H9 (cell line): ENCODE results near the gene SLC12A3. TPM values are rescaled to one million over a fixed set of nuclear protein-coding genes. Genes with fewer than 3 reads are reported as not detected.

Experiments used
- DNase-seq: peaks from one replicate; pipeline ENCODE4 v3.0.0-alpha.2; 2017
- H2AFZ ChIP-seq: one replicate; pipeline ENCODE4 v1.6.1; 2013; ENCODE audit warnings: mild to moderate bottlenecking, low read length, control low read depth, moderate library complexity
- H2AK5ac ChIP-seq: 2 replicates; pipeline ENCODE4 v1.6.1; 2013; ENCODE audit warnings: low read length, control low read depth, mixed read lengths; ENCODE audit not compliant: insufficient read length
- H2BK120ac ChIP-seq: one replicate; pipeline ENCODE4 v1.6.1; 2013; ENCODE audit warnings: low read depth, mild to moderate bottlenecking, low read length, control low read depth, inconsistent platforms; ENCODE audit not compliant: poor library complexity, severe bottlenecking
- H2BK12ac ChIP-seq: 2 replicates; pipeline ENCODE4 v1.6.1; 2013; ENCODE audit warnings: low read length, control low read depth, mixed read lengths, low read depth; ENCODE audit not compliant: insufficient read length
- H2BK15ac ChIP-seq: 2 replicates; pipeline ENCODE4 v1.6.1; 2013; ENCODE audit warnings: low read depth, low read length, control low read depth
- H2BK20ac ChIP-seq: one replicate; pipeline ENCODE4 v1.6.1; 2013; ENCODE audit warnings: low read depth, mild to moderate bottlenecking, low read length, control low read depth, inconsistent platforms; ENCODE audit not compliant: poor library complexity, severe bottlenecking
- H2BK5ac ChIP-seq: 2 replicates; pipeline ENCODE4 v1.6.1; 2013; ENCODE audit warnings: low read length, control low read depth, mixed read lengths; ENCODE audit not compliant: insufficient read length
- H3K14ac ChIP-seq: 2 replicates; pipeline ENCODE4 v1.6.1; 2013; ENCODE audit warnings: low read length, control low read depth; ENCODE audit not compliant: insufficient read depth
- H3K18ac ChIP-seq: 2 replicates; pipeline ENCODE4 v1.6.1; 2013; ENCODE audit warnings: low read depth, mild to moderate bottlenecking, mixed read lengths, low read length, control low read depth; ENCODE audit not compliant: insufficient read length
- H3K23ac ChIP-seq: 2 replicates; pipeline ENCODE4 v1.6.1; 2013; ENCODE audit warnings: low read length, control low read depth, mixed read lengths, low read depth; ENCODE audit not compliant: insufficient read length
- H3K23me2 ChIP-seq: 2 replicates; pipeline ENCODE4 v1.6.1; 2013; ENCODE audit warnings: low read depth, mild to moderate bottlenecking, mixed read lengths, low read length, control low read depth; ENCODE audit not compliant: insufficient read length, poor library complexity, severe bottlenecking
- H3K27ac ChIP-seq: 2 replicates; pipeline ENCODE4 v1.5.1; 2013; ENCODE audit warnings: low read length, control low read depth, mixed read lengths, low read depth; ENCODE audit not compliant: insufficient read length
- H3K27me3 ChIP-seq: 2 replicates; pipeline ENCODE4 v1.6.1; 2013; ENCODE audit warnings: low read length, control low read depth, inconsistent platforms; ENCODE audit not compliant: insufficient read depth
- H3K4ac ChIP-seq: 2 replicates; pipeline ENCODE4 v1.6.1; 2013; ENCODE audit warnings: low read depth, mild to moderate bottlenecking, control low read depth, inconsistent platforms, low read length, moderate library complexity
- H3K4me1 ChIP-seq: 2 replicates; pipeline ENCODE4 v1.6.1; 2013; ENCODE audit warnings: low read length, control low read depth, inconsistent platforms; ENCODE audit not compliant: insufficient read depth
- H3K4me2 ChIP-seq: 2 replicates; pipeline ENCODE4 v1.6.1; 2013; ENCODE audit warnings: low read length, control low read depth, mixed read lengths; ENCODE audit not compliant: insufficient read length, insufficient read depth
- H3K56ac ChIP-seq: 2 replicates; pipeline ENCODE4 v1.6.1; 2013; ENCODE audit warnings: low read depth, mild to moderate bottlenecking, mixed read lengths, low read length, control low read depth; ENCODE audit not compliant: insufficient read length
- H3K79me1 ChIP-seq: 2 replicates; pipeline ENCODE4 v1.6.1; 2013; ENCODE audit warnings: low read depth, mild to moderate bottlenecking, moderate library complexity, low read length, control low read depth, inconsistent platforms; ENCODE audit not compliant: insufficient read depth, poor library complexity, severe bottlenecking
- H3K79me2 ChIP-seq: 2 replicates; pipeline ENCODE4 v1.6.1; 2013; ENCODE audit warnings: low read length, control low read depth, inconsistent platforms; ENCODE audit not compliant: insufficient read depth
- H3K9ac ChIP-seq: 2 replicates; pipeline ENCODE4 v1.6.1; 2013; ENCODE audit warnings: low read length, control low read depth, mixed read lengths; ENCODE audit not compliant: insufficient read length; ENCODE audit errors: extremely low read depth
- H3K9me3 ChIP-seq: one replicate; pipeline ENCODE4 v1.6.1; 2013; ENCODE audit warnings: low read depth, low read length, inconsistent platforms; ENCODE audit not compliant: control insufficient read depth
- H3T11ph ChIP-seq: one replicate; pipeline ENCODE4 v1.6.1; 2013; ENCODE audit warnings: mild to moderate bottlenecking, low read length, control low read depth, inconsistent platforms
- H4K20me1 ChIP-seq: one replicate; pipeline ENCODE4 v1.6.1; 2013; ENCODE audit not compliant: control insufficient read depth, insufficient read length, insufficient read depth
- H4K5ac ChIP-seq: 2 replicates; pipeline ENCODE4 v1.6.1; 2013; ENCODE audit warnings: low read depth, mild to moderate bottlenecking, mixed read lengths, low read length, control low read depth; ENCODE audit not compliant: insufficient read length
- H4K8ac ChIP-seq: replicated peaks from 2 replicates; pipeline ENCODE4 v1.6.1; 2013; ENCODE audit warnings: low read length, control low read depth, mixed read lengths, low read depth; ENCODE audit not compliant: insufficient read length
- H4K91ac ChIP-seq: 2 replicates; pipeline ENCODE4 v1.6.1; 2013; ENCODE audit warnings: low read depth, mild to moderate bottlenecking, moderate library complexity, mixed read lengths, low read length, control low read depth; ENCODE audit not compliant: insufficient read length
- H3K27ac Mint-ChIP-seq, 3 experiments: 2 replicates in 2 of 3; 3 replicates in 1 of 3; pipeline ENCODE4 v1.8.0; 2020 to 2021; ENCODE audit warnings: mixed read lengths in 3 of 3, mild to moderate bottlenecking in 1 of 3, moderate library complexity in 1 of 3
- H3K27me3 Mint-ChIP-seq: 2 replicates; pipeline ENCODE4 v1.8.0; 2021; ENCODE audit warnings: low read depth, mild to moderate bottlenecking, moderate library complexity, mixed read lengths
- H3K36me3 Mint-ChIP-seq, 3 experiments: 2 replicates in 2 of 3; 3 replicates in 1 of 3; pipeline ENCODE4 v1.8.0; 2020 to 2021; ENCODE audit warnings: low read depth in 3 of 3, mixed read lengths in 3 of 3; ENCODE audit not compliant: insufficient read depth in 1 of 3
- H3K4me1 Mint-ChIP-seq, 2 experiments: 2 replicates each; pipeline ENCODE4 v1.8.0; 2020; ENCODE audit warnings: mixed read lengths in 2 of 2
- H3K4me3 Mint-ChIP-seq, 2 experiments: 2 replicates in 1 of 2; 3 replicates in 1 of 2; pipeline ENCODE4 v1.8.0; 2020 to 2021; ENCODE audit warnings: mild to moderate bottlenecking in 2 of 2, mixed read lengths in 2 of 2, moderate library complexity in 1 of 2
- H3K9me3 Mint-ChIP-seq, 2 experiments: 2 replicates in 1 of 2; 3 replicates in 1 of 2; pipeline ENCODE4 v1.8.0; 2020; ENCODE audit warnings: mild to moderate bottlenecking in 2 of 2, mixed read lengths in 2 of 2, moderate library complexity in 1 of 2
- CTCF ChIP-seq: fragments of 200-600 bp; sonication (generic); conservative IDR thresholded peaks from 3 replicates; pipeline ENCODE4 v1.8.0; 2021; ENCODE audit warnings: antibody characterized with exemption, mild to moderate bottlenecking
- whole genome bisulfite sequencing: extraction: QIAGEN DNeasy Blood & Tissue Kit; methylation state at CpG from one replicate; pipeline ENCODE4 v1.1.7; 2013; ENCODE audit warnings: missing lambda C conversion rate, low lambda C conversion rate, mixed read lengths; ENCODE audit not compliant: insufficient read length; ENCODE audit errors: extremely low coverage; 5-methylcytosine and 5-hydroxymethylcytosine counted together
- total RNA-seq: library from RNA; stranded (reverse); gene quantifications from 2 replicates; pipeline ENCODE4 v1.2.1, GENCODE V29; 2021

Gene SLC12A3
- total RNA-seq, 1 experiment from 2014 or later, result not detected

DNA sequence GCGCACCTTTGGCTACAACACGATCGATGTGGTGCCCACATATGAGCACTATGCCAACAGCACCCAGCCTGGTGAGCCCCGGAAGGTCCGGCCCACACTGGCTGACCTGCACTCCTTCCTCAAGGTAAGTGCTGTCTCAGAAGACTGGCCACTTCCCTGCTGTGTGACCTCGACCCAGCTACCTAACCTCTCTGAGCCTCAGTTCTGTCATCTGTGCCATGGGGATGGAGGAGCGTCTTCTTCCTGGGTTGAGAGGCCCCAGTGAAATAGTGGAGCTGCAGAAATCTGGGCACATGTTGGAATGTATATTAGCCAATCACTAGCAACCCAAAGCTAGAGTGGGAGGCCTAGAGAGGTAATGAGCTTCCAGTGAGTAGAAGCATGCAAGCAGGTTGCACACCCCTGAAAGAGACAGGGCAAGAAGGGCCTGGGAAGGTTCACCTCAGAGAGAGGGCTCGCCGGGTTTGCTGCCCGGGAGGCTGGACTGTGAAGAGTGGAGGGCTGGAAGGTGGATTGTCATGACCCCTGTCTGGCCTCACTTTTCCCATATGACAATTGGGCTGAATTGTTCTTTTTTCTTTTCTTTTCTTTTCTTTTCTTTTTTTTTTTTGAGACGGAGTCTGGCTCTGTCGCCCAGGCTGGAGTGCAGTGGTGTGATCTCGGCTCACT, 521 bp downstream of the SLC12A3 start:
- no peak overlapping the region for H3K56ac ChIP-seq
- H3K14ac ChIP-seq, result no peak overlapping the region
- no peak overlapping the region for H2BK5ac ChIP-seq
- no peaks in the 10 kb centered on the region for H4K20me1 ChIP-seq
- H2BK12ac ChIP-seq, result no peak overlapping the region
- no peaks in the 10 kb centered on the region; the same call in 1 of the 2 replicates for H3K4me1 ChIP-seq
- H3K18ac ChIP-seq, result no peak overlapping the region
- Mint-ChIP-seq H3K4me3 (no peak overlapping the region), H3K4me1 (peaks cover 17 to 19% of the 10 kb centered on the region in 2 experiments), H3K9me3 (no peaks in the 10 kb centered on the region; a peak in 1 of 5 replicates), H3K27ac (no peak overlapping the region), H3K27me3 (no peaks in the 10 kb centered on the region), H3K36me3 (no peaks in the 10 kb centered on the region)
- no peak overlapping the region for H4K8ac ChIP-seq
- no peak overlapping the region for H3K4ac ChIP-seq
- H3K23me2 ChIP-seq, result no peaks in the 10 kb centered on the region
- no peak overlapping the region for H3K27ac ChIP-seq
- no peak overlapping the region for H3K9ac ChIP-seq
- H3K4me2 ChIP-seq, result no peak overlapping the region
- no peak overlapping the region for H2AK5ac ChIP-seq
- no peak overlapping the region for H2BK120ac ChIP-seq
- no peak overlapping the region for H2BK20ac ChIP-seq
- WGBS, result no CpG with 5 or more reads among the region's 13 CpGs
- H3K23ac ChIP-seq, result no peak overlapping the region
- no peak overlapping the region for H4K91ac ChIP-seq
- no peak for DNase-seq
- H3K27me3 ChIP-seq, result no peaks in the 10 kb centered on the region
- no peaks in the 10 kb centered on the region for H3K9me3 ChIP-seq
- no peak overlapping the region for H2AFZ ChIP-seq
- H3K79me2 ChIP-seq, result no peaks in the 10 kb centered on the region
- TF ChIP-seq CTCF, result no peak
- H2BK15ac ChIP-seq, result no peak overlapping the region
- no peaks in the 10 kb centered on the region for H3K79me1 ChIP-seq
- no peak overlapping the region for H4K5ac ChIP-seq
- H3T11ph ChIP-seq, result no peak overlapping the region
